ENCODE measurements around the gene CSDE1.

Gene CSDE1

GRCh38 chr1:114725230-114725629 lies 32.6 kb downstream of the CSDE1 start:
- Mint-ChIP-seq H3K4me1 (peaks cover 6% of the 10 kb centered on the region), H3K27ac (peak overlapping the region in 1 of 2 donors; percentile 40), H3K4me3 (no peak overlapping the region), H3K9me3 (no peaks in the 10 kb centered on the region), H3K27me3 (no peaks in the 10 kb centered on the region)
- DNase-seq (no peak), ATAC-seq (no peak)

- H3K27me3 Mint-ChIP-seq, result no peaks in the 10 kb centered on the region
- no peaks in the 10 kb centered on the region for H3K9me3 Mint-ChIP-seq
- no peak overlapping the region for H3K4me3 Mint-ChIP-seq
- ATAC-seq (no peak), DNase-seq (no peak)
- H3K4me1 Mint-ChIP-seq, result peaks cover 12% of the 10 kb centered on the region
- H3K27ac Mint-ChIP-seq, result peak overlapping the region in 1 of 2 donors; percentile 56
Measured at GRCh38 chr1:114723915-114724314, 33.9 kb downstream of the CSDE1 start.

- Mint-ChIP-seq H3K9me3 (no peaks in the 10 kb centered on the region), H3K27me3 (no peaks in the 10 kb centered on the region), H3K4me1 (peaks cover 17% of the 10 kb centered on the region), H3K27ac (no peak overlapping the region), H3K4me3 (no peak overlapping the region)
- ATAC-seq (no peak), DNase-seq (no peak)
Measured at GRCh38 chr1:114723457-114723856, 34.3 kb downstream of the CSDE1 start.

GRCh38 chr1:114720492-114720891 lies 37.3 kb downstream of the CSDE1 start:
- no peak overlapping the region for H3K4me3 Mint-ChIP-seq
- ATAC-seq (no peak), DNase-seq (no peak)
- no peaks in the 10 kb centered on the region for H3K9me3 Mint-ChIP-seq
- H3K4me1 Mint-ChIP-seq, result peaks cover 32% of the 10 kb centered on the region
- no peak overlapping the region for H3K27ac Mint-ChIP-seq
- no peaks in the 10 kb centered on the region for H3K27me3 Mint-ChIP-seq

GRCh38 chr1:114719424-114719787 lies 38.4 kb downstream of the CSDE1 start:
- no peak overlapping the region for H3K4me3 Mint-ChIP-seq
- ATAC-seq (no peak), DNase-seq (no peak)
- no peaks in the 10 kb centered on the region for H3K9me3 Mint-ChIP-seq
- peaks cover 34% of the 10 kb centered on the region for H3K4me1 Mint-ChIP-seq
- H3K27me3 Mint-ChIP-seq, result no peaks in the 10 kb centered on the region
- peak overlapping the region in 1 of 2 donors; percentile 77 for H3K27ac Mint-ChIP-seq

- DNase-seq, result no peak
- no peaks in the 10 kb centered on the region for H3K27me3 Mint-ChIP-seq
Measured at GRCh38 chr1:114718661-114719423, 38.9 kb downstream of the CSDE1 start.

GRCh38 chr1:114716304-114717170 lies 41.2 kb downstream of the CSDE1 start, which contains the start of gene NRAS:
NRAS (minus strand) TSS chr1:114716771; CDS start chr1:114716160, 611 bp downstream.
- DNase-seq (peak; percentile 91 to 94), ATAC-seq (peak; percentile 98)
- no peaks in the 10 kb centered on the region for H3K9me3 Mint-ChIP-seq
- H3K27me3 Mint-ChIP-seq, result no peaks in the 10 kb centered on the region
- peak within 1 kb of the TSS; percentile 91 to 97 for H3K4me3 Mint-ChIP-seq
- peaks cover 28% of the 10 kb centered on the region for H3K4me1 Mint-ChIP-seq
- peak within 1 kb of the TSS; percentile 99 to 100 for H3K27ac Mint-ChIP-seq

More at GRCh38 chr1:114718661-114719423, 38.9 kb downstream of the CSDE1 start:
- Mint-ChIP-seq H3K4me3 (no peak overlapping the region), H3K9me3 (no peaks in the 10 kb centered on the region), H3K27ac (peak overlapping the region; percentile 78 to 79), H3K4me1 (peaks cover 31% of the 10 kb centered on the region)
- ATAC-seq, result no peak

GRCh38 chr1:114715952-114716303 lies 41.9 kb downstream of the CSDE1 start:
- no peaks in the 10 kb centered on the region for H3K27me3 Mint-ChIP-seq
- peaks cover 28% of the 10 kb centered on the region for H3K4me1 Mint-ChIP-seq
- H3K27ac Mint-ChIP-seq, result peak overlapping the region; percentile 99 to 100
- ATAC-seq, result no peak
- DNase-seq, result no peak
- H3K9me3 Mint-ChIP-seq, result no peaks in the 10 kb centered on the region
- peak overlapping the region; percentile 91 to 97 for H3K4me3 Mint-ChIP-seq

- DNase-seq (no peak), ATAC-seq (no peak)
- Mint-ChIP-seq H3K4me1 (peaks cover 15% of the 10 kb centered on the region), H3K27me3 (no peaks in the 10 kb centered on the region), H3K27ac (peak overlapping the region in 1 of 2 donors; percentile 33), H3K4me3 (no peak overlapping the region), H3K9me3 (no peaks in the 10 kb centered on the region)
Measured at GRCh38 chr1:114712977-114713376, 44.8 kb downstream of the CSDE1 start.

GRCh38 chr1:114710360-114710759 lies 47.4 kb downstream of the CSDE1 start:
- H3K27me3 Mint-ChIP-seq, result no peaks in the 10 kb centered on the region
- no peak overlapping the region for H3K4me3 Mint-ChIP-seq
- DNase-seq (no peak), ATAC-seq (no peak)
- no peaks in the 10 kb centered on the region for H3K9me3 Mint-ChIP-seq
- peak overlapping the region in 1 of 2 donors; percentile 86 for H3K27ac Mint-ChIP-seq
- peaks cover 9% of the 10 kb centered on the region for H3K4me1 Mint-ChIP-seq

- H3K9me3 Mint-ChIP-seq, result no peaks in the 10 kb centered on the region
- no peaks in the 10 kb centered on the region for H3K27me3 Mint-ChIP-seq
- DNase-seq (no peak), ATAC-seq (no peak)
- H3K4me1 Mint-ChIP-seq, result peaks cover 9% of the 10 kb centered on the region
- H3K27ac Mint-ChIP-seq, result peak overlapping the region in 1 of 2 donors; percentile 69
- H3K4me3 Mint-ChIP-seq, result no peak overlapping the region
Measured at GRCh38 chr1:114707604-114708003, 50.2 kb downstream of the CSDE1 start.

- Mint-ChIP-seq H3K4me1 (peaks cover 9% of the 10 kb centered on the region), H3K4me3 (no peak overlapping the region), H3K27me3 (no peaks in the 10 kb centered on the region), H3K27ac (no peak overlapping the region), H3K9me3 (no peaks in the 10 kb centered on the region)
- ATAC-seq (no peak), DNase-seq (no peak)
Measured at GRCh38 chr1:114703242-114703641, 54.5 kb downstream of the CSDE1 start.

GRCh38 chr1:114702737-114703136 lies 55.0 kb downstream of the CSDE1 start:
- no peak overlapping the region for H3K4me3 Mint-ChIP-seq

GRCh38 chr1:114701931-114702330 lies 55.9 kb downstream of the CSDE1 start:
- no peaks in the 10 kb centered on the region for H3K4me1 Mint-ChIP-seq
- DNase-seq, result no peak
- no peaks in the 10 kb centered on the region for H3K27me3 Mint-ChIP-seq
- H3K27ac Mint-ChIP-seq, result no peak overlapping the region
- H3K9me3 Mint-ChIP-seq, result no peaks in the 10 kb centered on the region
- no peak overlapping the region for H3K4me3 Mint-ChIP-seq
- ATAC-seq, result no peak

More at GRCh38 chr1:114702737-114703136, 55.0 kb downstream of the CSDE1 start:
- Mint-ChIP-seq H3K4me1 (peaks cover 7% of the 10 kb centered on the region), H3K9me3 (no peaks in the 10 kb centered on the region), H3K27me3 (no peaks in the 10 kb centered on the region), H3K27ac (no peak overlapping the region)
- DNase-seq, result no peak
- ATAC-seq, result no peak

GRCh38 chr1:114700036-114700600 lies 57.7 kb downstream of the CSDE1 start:
- Mint-ChIP-seq H3K9me3 (no peaks in the 10 kb centered on the region), H3K27me3 (no peaks in the 10 kb centered on the region), H3K4me3 (no peak overlapping the region), H3K27ac (no peak overlapping the region), H3K4me1 (no peaks in the 10 kb centered on the region)
- DNase-seq (no peak), ATAC-seq (no peak)

- H3K27ac Mint-ChIP-seq, result no peak overlapping the region
- no peak overlapping the region for H3K4me3 Mint-ChIP-seq
- H3K27me3 Mint-ChIP-seq, result no peaks in the 10 kb centered on the region
- no peaks in the 10 kb centered on the region for H3K9me3 Mint-ChIP-seq
- DNase-seq (no peak), ATAC-seq (no peak)
- H3K4me1 Mint-ChIP-seq, result no peaks in the 10 kb centered on the region
Measured at GRCh38 chr1:114696810-114697209, 61.0 kb downstream of the CSDE1 start.

All from stimulated activated naive CD8-positive, alpha-beta T cell treated with anti-CD3 and anti-CD28 coated beads, Interleukin-15, amount 100 ng/mL, for 72 hours (primary cell).